D341Med (cell line): ENCODE results near the gene PLXDC2.

Experiments used
- DNase-seq: peaks from one replicate; pipeline ENCODE4 v3.0.0; 2012; ENCODE audit warnings: low spot score

The PLXDC2 gene

GRCh38 chr10:20276127-20276979, 460.1 kb downstream of the PLXDC2 start:
- no peak for DNase-seq

GRCh38 chr10:20277820-20278219, 461.6 kb downstream of the PLXDC2 start:
- no peak for DNase-seq

GRCh38 chr10:20281579-20281978, 465.3 kb downstream of the PLXDC2 start:
- no peak for DNase-seq

GRCh38 chr10:20287586-20287985, 471.4 kb downstream of the PLXDC2 start:
- DNase-seq = no peak

GRCh38 chr10:20288060-20288459, 471.8 kb downstream of the PLXDC2 start:
- DNase-seq = no peak

- no peak for DNase-seq
Measured at GRCh38 chr10:20289070-20289828, 473.0 kb downstream of the PLXDC2 start.

DNA sequence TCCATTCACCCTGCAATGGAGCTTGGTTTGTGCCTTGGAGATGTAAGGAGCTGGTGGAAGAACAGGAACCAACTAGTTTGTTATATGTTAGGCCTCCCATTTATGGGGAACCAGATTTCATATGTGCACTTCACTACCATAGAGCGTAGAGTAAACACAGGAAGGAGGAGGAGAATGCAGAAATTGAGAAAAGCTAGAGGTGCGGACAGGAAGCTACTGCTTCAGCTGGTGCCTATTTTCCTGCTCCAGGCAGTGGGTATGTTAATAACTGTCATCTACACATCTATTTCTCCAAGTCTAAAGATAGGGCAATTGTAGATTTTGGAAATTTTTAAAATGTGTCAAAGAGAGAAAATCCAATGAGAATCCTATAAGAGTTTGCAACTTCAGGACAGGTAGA, 482.2 kb downstream of the PLXDC2 start:
- DNase-seq = no peak

DNA sequence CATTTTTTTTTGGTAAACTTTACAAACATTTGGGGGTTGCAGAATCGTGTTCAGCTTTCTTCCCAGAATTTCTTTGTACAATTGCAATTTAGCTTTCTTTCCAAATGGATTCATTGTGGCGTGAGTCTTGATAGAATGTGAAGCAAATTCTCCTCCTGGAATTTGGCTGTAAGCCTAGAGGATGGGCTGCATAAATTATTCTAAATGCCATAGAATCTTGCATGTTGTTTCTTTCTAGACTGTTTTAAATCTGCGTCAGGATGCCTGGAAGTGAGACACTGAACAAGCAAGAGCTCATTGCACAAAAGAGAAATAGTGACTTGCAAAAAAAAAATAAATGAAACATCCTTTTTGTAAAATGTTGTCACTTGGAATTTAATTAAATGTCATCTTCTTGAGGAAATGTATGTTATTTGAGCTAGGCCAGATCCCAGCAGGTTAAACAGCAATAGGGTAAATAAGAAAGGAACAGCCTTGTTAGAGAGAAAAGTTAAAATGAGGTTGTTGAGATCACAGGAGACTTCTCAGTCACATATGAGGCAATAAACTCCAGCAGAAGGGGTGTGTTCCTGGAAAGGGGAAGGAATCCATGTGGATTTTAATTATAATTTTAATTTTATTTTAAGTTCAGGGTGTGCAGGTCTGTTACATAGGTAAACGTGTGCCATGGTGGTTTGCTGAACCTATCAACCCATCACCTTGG, 483.0 kb downstream of the PLXDC2 start:
- DNase-seq = no peak

- DNase-seq = no peak
Measured at GRCh38 chr10:20300735-20301134, 484.5 kb downstream of the PLXDC2 start.

- no peak for DNase-seq
Measured at GRCh38 chr10:20302033-20302432, 485.8 kb downstream of the PLXDC2 start.

GRCh38 chr10:20303453-20304152, 487.4 kb downstream of the PLXDC2 start:
- no peak for DNase-seq

DNA sequence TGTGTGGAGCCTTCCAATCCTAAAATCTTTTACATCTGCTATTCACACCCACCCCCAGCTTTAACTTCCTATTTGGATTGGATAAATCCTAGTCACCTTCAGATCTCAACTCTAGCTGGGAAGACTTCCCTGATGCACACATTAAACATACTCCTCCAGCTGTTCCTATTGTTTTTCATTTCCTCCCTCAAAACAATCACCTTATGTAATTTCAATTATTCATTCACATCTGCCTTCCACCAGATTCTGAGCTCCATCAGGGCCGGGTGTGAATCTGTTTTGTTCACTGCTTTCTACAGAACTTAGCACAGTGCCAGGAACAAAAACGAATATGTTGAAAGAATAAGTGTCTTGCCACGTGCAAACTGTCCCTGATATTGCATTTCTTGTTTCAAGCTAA, 497.4 kb downstream of the PLXDC2 start:
- no peak for DNase-seq

DNA sequence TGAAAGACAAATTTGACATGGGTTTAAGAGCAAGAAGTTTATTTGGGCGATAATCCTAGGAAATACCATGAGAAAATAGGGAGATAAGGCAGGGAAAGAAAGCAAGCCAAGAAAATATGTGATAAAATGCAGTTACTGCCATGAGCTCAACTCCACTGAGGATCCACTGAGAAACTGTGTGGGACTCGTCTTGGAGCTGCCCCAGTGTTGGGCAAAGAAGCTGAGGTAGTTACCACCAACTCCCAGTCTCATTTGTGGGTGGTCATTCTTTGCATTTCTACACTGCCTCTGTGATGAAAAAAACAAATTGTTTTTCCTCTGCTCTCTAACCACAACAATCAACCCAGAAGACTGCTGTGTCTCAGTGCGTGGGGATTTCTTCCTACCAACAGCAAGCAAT, 498.2 kb downstream of the PLXDC2 start:
- no peak for DNase-seq

DNA sequence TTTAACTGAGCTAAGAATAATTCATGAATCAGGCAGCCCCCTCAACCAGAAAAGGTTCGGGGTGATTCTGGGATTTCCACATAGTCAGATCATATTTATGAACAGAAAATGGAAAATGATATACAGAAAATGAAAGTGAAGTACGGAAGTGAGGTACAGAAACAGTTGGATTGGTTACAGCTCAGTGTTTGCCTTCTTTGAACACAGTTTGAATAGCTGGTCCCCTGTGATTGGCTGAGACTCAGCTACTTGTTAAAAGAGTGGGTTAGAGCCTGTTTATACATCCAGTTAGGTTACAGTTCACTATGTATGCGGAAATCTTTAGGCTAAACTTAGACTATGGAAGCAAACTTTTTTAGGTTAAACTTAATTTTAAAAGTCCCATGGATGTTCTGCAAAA, 511.7 kb downstream of the PLXDC2 start:
- DNase-seq = no peak

GRCh38 chr10:20330246-20330645, 514.0 kb downstream of the PLXDC2 start:
- no peak for DNase-seq

GRCh38 chr10:20334559-20334958, 518.3 kb downstream of the PLXDC2 start:
- DNase-seq = no peak
